DMS53 treated with DMSO at 0.1 percent for 48 hours (cell line): Measurements from ENCODE around the gene MRPL1.
"Not testable (repeated sequence)": the region's sequence is repeated elsewhere in the genome, so short reads cannot be mapped to it uniquely, and the experiment has no call there.

Experiments used
- DNase-seq: peaks from one replicate; lab custom pipeline; 2025; ENCODE audit not compliant: unreplicated experiment; lab: John Stamatoyannopoulos, UW

Gene MRPL1

DNA sequence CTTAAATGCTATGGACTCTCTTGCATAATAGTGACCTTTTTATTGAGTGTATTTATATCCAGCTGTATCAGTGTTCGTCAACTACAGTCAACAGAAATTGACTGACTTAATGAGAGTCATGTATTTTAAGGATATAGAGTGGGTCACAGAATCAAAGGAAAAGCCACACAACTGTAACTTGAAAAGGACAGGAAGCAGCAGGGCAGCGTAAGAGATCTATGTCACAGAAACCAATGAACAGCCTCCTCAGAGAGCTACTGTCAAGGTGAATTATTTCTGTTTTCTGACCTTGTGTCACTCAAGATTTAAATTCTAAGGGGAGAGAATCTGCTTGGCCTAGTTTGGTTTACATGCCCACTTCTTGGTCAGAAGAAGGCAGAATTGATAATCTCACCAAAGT, 100.4 kb downstream of the MRPL1 start:
- DNase-seq = no peak

- DNase-seq = not testable (repeated sequence)
Observed at GRCh38 chr4:77973657-77974056, 111.0 kb downstream of the MRPL1 start.

DNA sequence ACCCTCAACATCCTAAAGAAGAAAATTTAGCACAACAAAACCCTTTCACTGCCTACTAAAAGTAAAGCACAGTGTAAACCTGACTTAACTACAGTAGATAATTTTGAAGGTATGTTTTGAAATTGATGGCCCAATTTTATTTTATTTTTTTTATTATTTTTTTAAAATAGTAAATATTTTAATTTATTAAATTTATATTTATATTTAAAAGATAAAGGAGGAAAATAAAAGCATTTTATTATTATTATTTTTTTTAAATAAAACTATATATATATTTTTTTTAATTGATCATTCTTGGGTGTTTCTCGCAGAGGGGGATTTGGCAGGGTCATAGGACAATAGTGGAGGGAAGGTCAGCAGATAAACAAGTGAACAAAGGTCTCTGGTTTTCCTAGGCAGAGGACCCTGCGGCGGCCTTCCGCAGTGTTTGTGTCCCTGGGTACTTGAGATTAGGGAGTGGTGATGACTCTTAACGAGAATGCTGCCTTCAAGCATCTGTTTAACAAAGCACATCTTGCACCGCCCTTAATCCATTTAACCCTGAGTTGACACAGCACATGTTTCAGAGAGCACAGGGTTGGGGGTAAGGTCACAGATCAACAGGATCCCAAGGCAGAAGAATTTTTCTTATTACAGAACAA, 120.4 kb downstream of the MRPL1 start:
- DNase-seq = not testable (repeated sequence)

GRCh38 chr4:77983612-77984311, 121.1 kb downstream of the MRPL1 start:
- DNase-seq = not testable (repeated sequence)

DNA sequence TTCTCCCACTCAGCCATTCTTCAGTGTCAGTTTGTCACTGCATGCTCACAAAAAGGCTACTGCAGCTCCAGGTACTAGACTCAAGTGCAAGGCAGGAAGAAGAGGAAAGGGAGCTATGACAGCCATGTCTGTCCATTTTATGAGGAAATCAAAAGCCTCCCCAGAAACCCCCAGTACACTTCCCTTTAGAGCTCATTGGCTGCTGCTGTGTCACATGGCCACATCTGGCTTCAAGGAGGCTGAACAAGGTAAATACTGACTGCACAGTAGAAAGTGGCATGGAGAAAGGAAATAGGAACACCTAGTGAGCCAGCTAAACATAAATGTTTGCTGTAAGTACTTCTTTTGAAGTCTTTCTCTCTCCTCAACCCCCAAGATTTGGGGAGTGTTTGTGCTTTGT, 127.3 kb downstream of the MRPL1 start:
- DNase-seq = no peak

GRCh38 chr4:77990456-77990855, 127.8 kb downstream of the MRPL1 start:
- DNase-seq = no peak

DNA sequence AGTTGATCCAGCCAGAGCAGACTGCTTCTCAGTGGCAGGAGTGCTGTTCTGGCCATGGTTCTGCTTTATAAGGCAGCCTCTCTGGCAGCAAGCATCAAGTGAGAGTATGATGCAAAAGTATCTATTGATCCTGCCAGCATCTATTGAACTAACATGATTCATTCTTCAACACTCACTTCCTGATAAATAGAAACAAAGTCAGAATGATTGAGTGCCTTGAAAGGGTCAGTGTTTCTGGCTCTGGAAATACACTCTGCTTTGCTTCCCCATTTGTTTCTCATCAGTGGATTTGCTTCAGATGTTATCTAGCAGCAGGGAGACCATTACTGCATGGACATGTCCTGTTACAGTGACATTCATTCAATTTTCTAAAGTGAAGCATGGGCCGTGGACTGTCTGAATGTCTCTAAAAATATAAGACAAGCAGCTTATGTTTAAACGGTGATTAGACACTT, 128.3 kb downstream of the MRPL1 start:
- DNase-seq = no peak

DNA sequence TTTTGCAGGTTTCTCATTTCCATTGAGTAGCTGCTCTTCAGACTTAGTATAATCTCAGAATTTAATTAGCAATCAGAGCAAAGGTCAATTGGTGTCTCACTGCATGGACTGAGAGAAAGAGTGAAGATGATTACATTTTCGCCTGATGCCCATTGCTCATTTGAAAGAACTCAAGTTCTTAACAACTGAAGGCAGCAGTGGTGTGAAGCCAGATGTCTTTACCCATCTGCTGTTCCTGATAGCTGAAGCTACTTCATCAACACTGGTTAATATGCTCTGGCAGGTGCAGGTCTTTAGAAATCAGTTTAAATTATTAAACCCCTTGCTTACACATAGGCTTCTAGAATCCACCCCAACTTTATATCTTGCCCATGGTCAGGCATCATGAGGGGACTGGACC, 130.0 kb downstream of the MRPL1 start:
- DNase-seq = no peak

- no peak for DNase-seq
Observed at GRCh38 chr4:77994194-77994721, 131.6 kb downstream of the MRPL1 start.

- DNase-seq = no peak
Observed at GRCh38 chr4:77996076-77996475, 133.4 kb downstream of the MRPL1 start.

DNA sequence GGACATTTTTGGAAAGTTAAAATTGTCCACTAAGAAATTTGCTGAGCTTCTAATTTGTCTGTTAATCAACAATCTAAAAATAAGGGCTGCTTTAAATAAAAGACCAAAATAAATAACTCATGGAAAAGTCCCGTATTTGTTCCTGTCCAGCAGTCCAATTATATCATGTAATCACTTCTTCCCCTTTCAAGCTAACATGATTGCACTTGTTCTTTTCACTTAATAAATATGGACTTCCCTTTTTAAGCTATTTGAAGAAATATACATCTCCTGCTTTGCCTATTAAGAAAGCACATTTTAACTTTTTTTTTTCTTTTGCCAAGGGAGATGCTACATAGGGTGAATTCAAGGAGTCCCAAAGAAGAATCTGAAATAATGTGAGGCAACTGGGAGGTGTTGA, 138.9 kb downstream of the MRPL1 start:
- no peak for DNase-seq

GRCh38 chr4:78002260-78002659, 139.6 kb downstream of the MRPL1 start:
- DNase-seq = no peak
